Activated T-cell treated with anti-CD3 and anti-CD28 coated beads for 48 hours (primary cell): ENCODE results near the gene IL22RA2.
A peak's percentile ranks its signal among the peaks of the same experiment; 100 is the strongest.

Source experiments
- DNase-seq: peaks from one replicate; pipeline ENCODE4 v3.0.0-alpha.2; 2020; ENCODE audit warnings: low read depth

Gene IL22RA2

DNA sequence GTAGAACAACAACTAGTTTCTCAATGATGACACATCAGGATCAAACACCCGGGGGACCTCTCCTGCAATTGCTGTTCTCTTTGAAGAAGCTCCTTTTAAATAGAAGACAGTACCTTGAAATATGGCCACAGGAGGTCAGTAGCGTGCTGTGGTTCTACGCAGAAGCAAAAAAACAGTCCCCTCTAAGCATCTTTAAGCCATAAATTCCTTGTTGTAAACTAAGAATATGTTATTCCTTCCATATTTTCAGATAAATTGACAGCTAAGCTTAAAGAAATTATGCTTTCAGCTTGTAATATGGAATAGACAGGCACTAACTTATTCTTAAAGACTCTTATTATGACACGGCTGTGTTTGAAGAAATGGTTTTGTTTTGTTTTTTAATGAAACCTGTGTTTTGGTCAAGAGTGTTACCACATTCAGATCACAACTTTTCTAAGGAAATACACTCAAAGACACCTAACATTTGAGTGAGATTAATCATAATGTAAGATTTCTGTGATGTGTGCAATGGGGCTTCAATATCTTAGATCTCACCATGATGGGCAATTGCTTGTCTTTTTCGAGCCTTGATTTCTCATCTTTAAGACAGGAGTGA, 78.9 kb downstream of the IL22RA2 start:
- peak; percentile 15 for DNase-seq
